Measurements from ENCODE around the gene MXRA8. TPM values are rescaled to one million over a fixed set of nuclear protein-coding genes. Genes with fewer than 3 reads are reported as not detected.

MXRA8 gene
- total and polyA plus RNA-seq, 2 donors (not counting 3 experiments of a cell fraction or from before 2014, with no cell fraction given): 0.82 to 1.9 TPM

- no peak overlapping the region for H3K27ac ChIP-seq (ENCODE audit: insufficient read depth, low read depth, low read length)
- ChIA-PET CTCF (no interaction called here), POLR2A (no interaction called here)
- no peaks in the 10 kb centered on the region for H3K9me1 ChIP-seq (replicated peaks; ENCODE audit: control insufficient read depth, extremely low read depth, insufficient read depth, low read length)
- peaks cover 5% of the 10 kb centered on the region for H4K20me1 ChIP-seq (replicated peaks; ENCODE audit: control insufficient read depth, extremely low read depth, insufficient read depth, low read length)
- no peak overlapping the region for H3K9ac ChIP-seq (replicated peaks; ENCODE audit: extremely low read depth, insufficient read depth, low read length)
- peaks cover 54% of the 10 kb centered on the region for H3K79me2 ChIP-seq (ENCODE audit: control insufficient read depth, insufficient read depth, low read length)
- DNase-seq (ENCODE audit: low read depth, low spot score) (no peak), FAIRE-seq (no peak)
- intact Hi-C loops (cut with micrococcal nuclease) (no loop called here), dilution Hi-C loops (cut with MboI; ENCODE audit: extremely low pct_ligation_motif_present, low sequenced_read_pairs) (no loop called here)
- peaks cover 13% of the 10 kb centered on the region for H3K4me1 ChIP-seq (ENCODE audit: control insufficient read depth, extremely low read depth, insufficient read depth, low read length)
- H3K9me3 ChIP-seq (replicated peaks; ENCODE audit: control insufficient read depth, insufficient read depth, low read length): no peaks in the 10 kb centered on the region
- BruUV-seq (replicated peaks): no TSS peak
- H3K4me2 ChIP-seq (ENCODE audit: insufficient read depth, low read length): no peak overlapping the region
- TF ChIP-seq POLR2AphosphoS5 (IDR thresholded peaks at IDR 0.05; ENCODE audit: insufficient read depth, low read depth, low read length): no peak
- no peak for TF ChIP-seq POLR2A (IDR thresholded peaks at IDR 0.05; ENCODE audit: low read depth, low read length)
- TF ChIP-seq MYC (IDR thresholded peaks at IDR 0.05; ENCODE audit: low read depth, low read length): no peak
- TF ChIP-seq GATA2 (IDR thresholded peaks at IDR 0.05; ENCODE audit: insufficient read depth, insufficient read length, low read depth, low read length): no peak
- TF ChIP-seq MAX (IDR thresholded peaks at IDR 0.05; ENCODE audit: insufficient read depth, insufficient read length): no peak
- no peak for TF ChIP-seq FOS (IDR thresholded peaks at IDR 0.05; ENCODE audit: borderline replicate concordance, insufficient read depth, low read length)
- no peak for TF ChIP-seq EZH2 (IDR thresholded peaks at IDR 0.05; ENCODE audit: borderline replicate concordance, low read depth, low read length, severe bottlenecking)
- TF ChIP-seq JUN (IDR thresholded peaks at IDR 0.05; ENCODE audit: borderline replicate concordance, insufficient read depth, insufficient read length, low read depth): no peak
- TF ChIP-seq CTCF (IDR thresholded peaks at IDR 0.05; ENCODE audit: extremely low read depth in 1 of 2, insufficient read depth in 1 of 2, low read depth in 1 of 2, low read length in 2 of 2): no peak
- no peak overlapping the region for H3K4me3 ChIP-seq (replicated peaks in 1 of 3; ENCODE audit: insufficient read depth in 1 of 3, low read depth in 1 of 3, low read length in 3 of 3)
- no peaks in the 10 kb centered on the region for H3K27me3 ChIP-seq (ENCODE audit: control insufficient read depth in 2 of 2, insufficient read depth in 2 of 2, low read length in 2 of 2)
- no peak overlapping the region for H2AFZ ChIP-seq (ENCODE audit: low read depth, low read length)
- peaks cover 0 to 14% of the 10 kb centered on the region in 2 experiments for H3K36me3 ChIP-seq (ENCODE audit: control insufficient read depth in 2 of 2, extremely low read depth in 1 of 2, insufficient read depth in 2 of 2, low read length in 2 of 2)
Measured at GRCh38 chr1:1322952-1323351, 35.4 kb downstream of the MXRA8 start.

Measured in endothelial cell of umbilical vein (primary cell).